Thyroid gland (tissue), 4 donors: ENCODE measurements around the gene ADCYAP1R1.

Experiments
- CTCF ChIP-seq, 6 experiments: fragments of 200-600 bp in 3 of 6; fragments of 450-650 bp in 3 of 6; sonication (generic) in 3 of 6; IDR thresholded peaks; one replicate each; pipeline ENCODE4 v1.5.1; 2016 to 2019; ENCODE audit warnings: antibody characterized with exemption in 6 of 6, mild to moderate bottlenecking in 2 of 6, inconsistent platforms in 1 of 6, moderate library complexity in 1 of 6
- POLR2A ChIP-seq, 2 donors: fragments of 450-650 bp; IDR thresholded peaks; one replicate each; pipeline ENCODE4 v1.6.1; 2017; ENCODE audit warnings: antibody characterized with exemption in 2 of 2, mild to moderate bottlenecking in 2 of 2, moderate library complexity in 1 of 2

- no peak for TF ChIP-seq POLR2A (IDR thresholded peaks at IDR 0.05)
- no peak for TF ChIP-seq CTCF (IDR thresholded peaks at IDR 0.05)
Measured at GRCh38 chr7:31019509-31019908, 32.6 kb upstream of the ADCYAP1R1 start.
